Motor neuron (in vitro differentiated cells): ENCODE measurements around the gene OR6N2. TPM values are rescaled to one million over a fixed set of nuclear protein-coding genes. Genes with fewer than 3 reads are reported as not detected.
A peak's percentile ranks its signal among the peaks of the same experiment; 100 is the strongest.

Experiments
- ATAC-seq, 8 experiments: fragments of 200-7000 bp; cut with Tn5 transposase; replicated peaks in 6 of 8; 2 replicates each; pipeline ENCODE4 v1.8.0; 2021; ENCODE audit warnings: mild to moderate bottlenecking in 8 of 8, moderate library complexity in 8 of 8
- H3K27ac ChIP-seq, 2 donors: fragments of 250-450 bp; sonication (Bioruptor Pico); 2 replicates each; pipeline ENCODE4 v1.9.0; 2021; ENCODE audit warnings: antibody characterized with exemption in 2 of 2, mild to moderate bottlenecking in 2 of 2, moderate library complexity in 1 of 2
- H3K4me1 ChIP-seq, 2 donors: fragments of 250-450 bp; sonication (Bioruptor Pico); replicated peaks in 1 of 2; 2 replicates each; pipeline ENCODE4 v1.6.1; 2021; ENCODE audit warnings: antibody characterized with exemption in 2 of 2, mild to moderate bottlenecking in 2 of 2, moderate library complexity in 1 of 2
- H3K4me3 ChIP-seq, 5 donors: fragments of 250-450 bp; sonication (Bioruptor Pico); 2 replicates each; pipeline ENCODE4 v1.9.0; 2021; ENCODE audit warnings: antibody characterized with exemption in 5 of 5, mild to moderate bottlenecking in 5 of 5, moderate library complexity in 4 of 5
- WGBS, 10 experiments: fragments of 450-650 bp; shearing (Covaris generic); methylation state at CpG; one replicate each; pipeline ENCODE4 v1.0.0; 2022; 5-methylcytosine and 5-hydroxymethylcytosine counted together
- in situ Hi-C, 9 experiments: fragments of 400-800 bp; cut with MboI; loops; one replicate each; pipeline ENCODE4 v1.15.0; 2021; ENCODE audit warnings: low sequenced_read_pairs in 9 of 9, low pct_unique_long_range_greater_than_20kb in 2 of 9; ENCODE audit not compliant: unreplicated experiment in 9 of 9
- total RNA-seq, 8 experiments: library from RNA; unstranded; fragments of 300-600 nt; gene quantifications; 2 replicates each; pipeline versions ENCODE4 v1.2.3 to v1.2.4, GENCODE V29; 2022

Gene OR6N2
- total RNA-seq, 8 experiments from 2014 or later, result 0.05 to 0.90 (median 0.15) TPM; not detected in 2

DNA sequence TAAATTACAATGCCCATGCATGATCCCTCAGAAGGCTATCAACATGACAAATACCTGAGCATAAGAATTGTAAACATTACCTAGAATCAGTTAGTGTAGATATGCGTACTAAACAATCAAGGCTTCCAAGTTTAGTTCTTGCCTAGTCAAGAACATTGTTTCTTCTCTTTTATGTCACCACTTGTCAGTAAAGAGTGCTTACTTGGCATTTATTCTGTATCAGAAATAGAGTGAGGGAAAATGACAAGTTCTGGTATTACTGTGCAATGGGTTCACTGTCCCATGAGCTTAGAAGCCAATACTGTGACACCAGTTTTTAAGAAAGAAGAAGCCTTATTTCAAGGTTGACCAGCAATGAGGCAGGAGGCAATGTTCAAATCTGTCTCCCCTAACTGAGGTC, 22.7 kb upstream of the OR6N2 start:
- no peak overlapping the region for H3K27ac ChIP-seq
- in situ Hi-C loops, result no loop called here
- H3K4me1 ChIP-seq, result no peaks in the 10 kb centered on the region
- no peak for ATAC-seq
- 0 to 100% (median 88%) methylated on average over 1 of the region's 1 CpG; no CpG with 5 or more reads in 4 of the 10 experiments for WGBS, 10 experiments
- H3K4me3 ChIP-seq, result no peak overlapping the region

DNA sequence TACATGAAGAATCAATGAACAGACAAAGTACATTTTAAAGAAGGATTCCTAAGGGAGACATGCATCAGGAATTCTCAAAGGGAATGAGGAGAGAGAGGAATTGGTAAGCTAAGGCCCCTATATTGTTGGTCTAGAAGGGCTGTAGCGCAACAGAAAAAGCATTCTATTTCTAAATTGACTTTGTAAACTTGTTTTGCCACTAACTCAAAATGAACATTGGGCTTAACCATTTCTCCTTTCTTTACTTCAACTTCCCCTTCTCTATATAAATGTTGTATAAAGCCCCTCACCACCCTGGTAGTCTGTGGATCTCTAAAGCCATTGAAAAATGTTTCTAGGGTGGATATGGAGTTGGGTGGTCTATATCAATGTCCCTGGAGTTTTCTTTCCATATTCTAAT, 20.4 kb upstream of the OR6N2 start:
- Histone ChIP-seq H3K27ac (no peak overlapping the region), H3K4me1 (no peaks in the 10 kb centered on the region), H3K4me3 (no peak overlapping the region)
- WGBS, 10 experiments, result 0 to 100% (median 75%) methylated on average over 1 of the region's 1 CpG; no CpG with 5 or more reads in 2 of the 10 experiments
- no peak for ATAC-seq
- in situ Hi-C loops, result no loop called here

DNA sequence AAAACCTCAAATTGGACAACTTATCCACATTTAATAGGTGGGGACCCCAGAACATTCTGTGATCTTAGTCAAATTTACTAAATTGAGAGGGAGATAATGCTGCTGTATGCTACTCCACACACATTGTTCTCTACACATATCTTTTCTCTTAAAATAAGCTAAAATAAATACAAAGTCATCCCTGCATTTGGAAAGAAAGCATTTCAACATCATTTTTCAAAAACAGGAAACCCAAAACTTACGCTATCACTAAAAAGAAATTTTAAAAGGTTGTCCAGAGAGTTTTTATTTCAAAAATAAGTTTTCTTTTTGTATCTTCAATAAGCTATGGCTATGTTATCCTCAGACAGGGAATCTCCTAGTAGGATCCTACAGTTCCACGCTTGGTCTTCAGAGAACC, 19.5 kb upstream of the OR6N2 start:
- in situ Hi-C loops, result no loop called here
- H3K4me1 ChIP-seq, result no peaks in the 10 kb centered on the region
- H3K27ac ChIP-seq, result no peak overlapping the region
- ATAC-seq, result no peak
- 0 to 87% (median 71%) methylated on average over 1 to 2 of the region's 2 CpGs for WGBS, 10 experiments
- no peak overlapping the region for H3K4me3 ChIP-seq

GRCh38 chr1:158799689-158800088, 18.7 kb upstream of the OR6N2 start:
- in situ Hi-C loops, result no loop called here
- Histone ChIP-seq H3K4me3 (no peak overlapping the region), H3K4me1 (no peaks in the 10 kb centered on the region), H3K27ac (no peak overlapping the region)
- no peak for ATAC-seq
- WGBS, 10 experiments, result 6 to 100% (median 81%) methylated on average over 1 to 4 of the region's 4 CpGs; no CpG with 5 or more reads in 1 of the 10 experiments

DNA sequence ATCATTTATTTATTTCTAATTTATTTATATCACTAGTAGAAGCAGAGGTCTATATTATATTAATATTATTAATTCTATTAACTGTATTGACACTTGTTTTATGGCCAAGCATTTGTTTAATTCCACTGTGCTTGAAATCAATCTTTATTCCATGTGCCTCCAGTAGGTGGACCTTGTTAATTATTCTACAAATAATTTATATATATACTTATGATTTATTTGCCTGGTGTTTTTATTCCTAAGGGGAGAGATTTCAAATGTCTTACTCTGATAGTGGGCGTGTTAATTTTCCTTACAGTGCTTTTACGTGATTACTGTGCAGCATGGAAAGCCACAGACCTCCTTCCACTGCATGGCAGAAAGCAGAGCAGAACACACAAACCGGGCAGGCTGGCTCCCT, 17.5 kb upstream of the OR6N2 start:
- no peaks in the 10 kb centered on the region for H3K4me1 ChIP-seq
- in situ Hi-C loops, result no loop called here
- no peak overlapping the region for H3K4me3 ChIP-seq
- no peak overlapping the region for H3K27ac ChIP-seq
- WGBS, 10 experiments, result 0 to 100% (median 73%) methylated on average over 1 to 3 of the region's 3 CpGs
- ATAC-seq, result no peak

DNA sequence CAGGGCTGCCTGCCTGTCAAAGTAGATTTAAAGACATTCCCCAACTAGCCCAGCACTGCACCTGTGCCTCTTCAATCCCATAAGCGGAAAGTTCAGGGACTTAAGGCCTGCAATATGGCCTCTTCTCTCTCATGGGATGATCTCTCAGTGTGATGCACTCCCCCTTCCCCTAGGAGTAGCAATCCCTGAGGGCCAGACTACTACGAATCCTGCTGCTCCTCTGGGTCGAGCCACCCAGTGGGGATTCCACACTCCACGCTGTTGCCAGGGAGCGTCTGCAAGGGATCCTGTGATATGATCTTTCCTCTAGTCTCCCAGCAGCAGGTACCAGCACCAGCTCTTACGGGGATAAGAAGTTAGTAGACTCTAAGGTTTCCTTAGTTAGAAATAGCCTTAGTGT, 13.2 kb upstream of the OR6N2 start:
- WGBS, 10 experiments, result 15 to 100% (median 77%) methylated on average over 1 to 6 of the region's 6 CpGs; no CpG with 5 or more reads in 4 of the 10 experiments
- in situ Hi-C loops, result no loop called here
- H3K4me3 ChIP-seq, result no peak overlapping the region
- ATAC-seq, result no peak
- no peaks in the 10 kb centered on the region for H3K4me1 ChIP-seq
- no peak overlapping the region for H3K27ac ChIP-seq

GRCh38 chr1:158793604-158794003, 12.6 kb upstream of the OR6N2 start:
- ATAC-seq, result peak in 1 of 8 experiments; percentile 16
- Histone ChIP-seq H3K27ac (no peak overlapping the region), H3K4me3 (no peak overlapping the region), H3K4me1 (no peaks in the 10 kb centered on the region)
- 60 to 100% (median 89%) methylated on average over 1 to 2 of the region's 2 CpGs; no CpG with 5 or more reads in 5 of the 10 experiments for WGBS, 10 experiments
- in situ Hi-C loops, result no loop called here

- in situ Hi-C loops, result no loop called here
- H3K4me3 ChIP-seq, result no peak within 1 kb of the TSS
- H3K4me1 ChIP-seq, result no peaks in the 10 kb centered on the region
- no peak within 1 kb of the TSS for H3K27ac ChIP-seq
- WGBS, 10 experiments, result 0 to 100% (median 80%) methylated on average over 1 to 6 of the region's 6 CpGs
- ATAC-seq, result no peak
Observed at GRCh38 chr1:158771950-158772866, 8.8 kb downstream of the OR6N2 start, which contains the start of gene OR6N1. OR6N1 (minus strand) TSS chr1:158772195; CDS start chr1:158766682, 5,513 bp downstream.

GRCh38 chr1:158754420-158754819, 26.6 kb downstream of the OR6N2 start, which contains the start of gene OR6K6:
OR6K6 (plus strand) TSS chr1:158754720; CDS start chr1:158754888, 168 bp downstream.
- no peak for ATAC-seq
- Histone ChIP-seq H3K4me3 (no peak within 1 kb of the TSS), H3K4me1 (no peaks in the 10 kb centered on the region), H3K27ac (no peak within 1 kb of the TSS)
- WGBS, 10 experiments, result 0 to 96% (median 63%) methylated on average over 2 of the region's 2 CpGs; no CpG with 5 or more reads in 1 of the 10 experiments
- in situ Hi-C loops, result no loop called here

- in situ Hi-C loops, result no loop called here
- 13 to 100% (median 70%) methylated on average over 1 to 7 of the region's 9 CpGs; no CpG with 5 or more reads in 1 of the 10 experiments for WGBS, 10 experiments
- Histone ChIP-seq H3K4me3 (no peak overlapping the region), H3K4me1 (no peaks in the 10 kb centered on the region), H3K27ac (no peak overlapping the region)
- no peak for ATAC-seq
Observed at GRCh38 chr1:158752155-158752712, 28.8 kb downstream of the OR6N2 start.

DNA sequence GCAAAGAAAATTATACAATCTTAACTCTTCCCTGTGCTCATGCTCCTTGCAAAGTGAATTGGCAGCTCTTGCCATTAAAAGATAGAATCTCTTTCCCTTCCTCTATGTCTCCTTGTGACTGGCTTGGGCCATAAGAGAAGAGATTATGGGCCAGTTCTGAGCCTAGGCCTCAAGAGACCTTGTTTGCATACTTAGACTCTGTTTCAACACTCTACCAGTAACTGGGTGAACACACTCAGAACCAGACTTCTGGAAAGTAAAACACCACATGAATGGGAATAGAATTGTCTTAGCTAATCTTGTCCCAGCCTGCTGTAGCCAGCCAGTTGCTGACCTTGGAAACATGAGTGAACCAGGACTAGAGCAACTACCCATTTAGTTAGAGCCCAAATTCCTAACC, 45.2 kb downstream of the OR6N2 start:
- Histone ChIP-seq H3K27ac (no peak overlapping the region), H3K4me3 (no peak overlapping the region), H3K4me1 (no peaks in the 10 kb centered on the region)
- no peak for ATAC-seq
- in situ Hi-C loops, result no loop called here

DNA sequence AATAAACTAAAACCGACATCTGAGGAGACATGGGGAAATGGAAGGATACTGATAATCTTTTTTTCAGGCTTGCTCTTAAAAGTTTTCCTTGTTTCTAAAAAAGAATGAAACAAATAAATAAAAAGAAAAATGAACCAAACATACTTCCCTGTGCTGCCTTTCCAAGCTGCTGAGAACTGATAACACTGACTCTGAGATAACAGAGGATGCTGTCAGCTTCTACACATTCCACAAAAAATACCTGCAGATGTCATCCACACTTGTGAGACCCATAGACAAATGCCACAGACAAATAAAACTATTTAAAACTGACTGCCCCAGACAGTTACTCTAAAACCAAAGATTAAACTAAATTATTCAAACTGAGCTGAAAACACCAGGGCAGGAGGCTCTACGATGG, 48.5 kb downstream of the OR6N2 start:
- in situ Hi-C loops, result no loop called here
- H3K4me1 ChIP-seq, result no peaks in the 10 kb centered on the region
- H3K27ac ChIP-seq, result no peak overlapping the region
- H3K4me3 ChIP-seq, result no peak overlapping the region
- ATAC-seq, result no peak
- 0 to 100% (median 73%) methylated on average over 1 to 2 of the region's 2 CpGs for WGBS, 10 experiments

- Histone ChIP-seq H3K4me1 (no peaks in the 10 kb centered on the region), H3K27ac (no peak overlapping the region), H3K4me3 (no peak overlapping the region)
- in situ Hi-C loops, result no loop called here
- no peak for ATAC-seq
- 0 to 83% (median 67%) methylated on average over 3 to 4 of the region's 4 CpGs; no CpG with 5 or more reads in 3 of the 10 experiments for WGBS, 10 experiments
Observed at GRCh38 chr1:158731707-158732106, 49.3 kb downstream of the OR6N2 start.
